LHCN-M2 (cell line): ENCODE data around the gene DUSP12. TPM values are rescaled to one million over a fixed set of nuclear protein-coding genes. Genes with fewer than 3 reads are reported as not detected.
"Not testable (repeated sequence)": the region's sequence is repeated elsewhere in the genome, so short reads cannot be mapped to it uniquely, and the experiment has no call there.

Experiments
- DNase-seq: peaks from one replicate; pipeline ENCODE4 v3.0.0-alpha.2; 2012; ENCODE audit warnings: low read depth
- total RNA-seq: library from RNA; depleted of rRNA; stranded (reverse); fragments of >200 nt; gene quantifications from 2 replicates; pipeline ENCODE4 v1.2.3, GENCODE V29; 2014

DUSP12 gene
- total RNA-seq, 1 experiment from 2014 or later: 28.0 TPM

DNA sequence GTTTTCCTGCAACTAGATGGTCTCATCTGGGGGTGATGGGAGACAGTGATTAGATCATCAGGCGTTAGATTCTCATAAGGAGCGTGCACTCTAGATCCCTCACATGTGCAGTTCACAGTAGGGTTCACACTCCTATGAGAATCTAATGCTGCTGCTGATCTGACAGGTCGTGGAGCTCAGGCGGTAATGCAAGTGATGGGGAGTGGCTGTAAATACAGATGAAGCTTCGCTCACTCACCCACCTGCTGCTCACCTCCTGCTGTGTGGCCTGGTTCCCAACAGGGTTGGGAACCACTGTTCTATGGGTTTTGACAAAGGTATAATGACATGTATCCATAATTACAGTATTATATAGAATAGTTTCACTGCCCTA lies 20.1 kb downstream of the DUSP12 start:
- DNase-seq: not testable (repeated sequence)

DNA sequence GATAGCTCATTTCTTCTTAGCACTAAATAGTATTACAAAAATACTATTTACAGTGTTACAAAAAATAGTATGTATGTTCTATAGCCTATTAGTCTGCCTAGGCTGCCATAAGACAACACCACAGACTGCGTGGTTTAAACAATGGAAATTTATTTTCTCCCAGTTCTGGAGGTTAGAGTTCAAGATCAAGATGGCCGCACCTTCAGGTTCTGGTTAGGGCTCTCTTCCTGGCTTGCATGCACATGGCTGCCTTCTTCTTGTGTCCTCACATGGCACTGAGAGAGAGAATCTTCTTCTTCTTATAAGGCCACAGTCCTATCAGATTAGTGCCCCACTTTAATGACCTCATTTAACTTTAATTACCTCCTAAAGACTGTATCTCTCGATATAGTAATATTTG lies 20.7 kb downstream of the DUSP12 start:
- no peak for DNase-seq

DNA sequence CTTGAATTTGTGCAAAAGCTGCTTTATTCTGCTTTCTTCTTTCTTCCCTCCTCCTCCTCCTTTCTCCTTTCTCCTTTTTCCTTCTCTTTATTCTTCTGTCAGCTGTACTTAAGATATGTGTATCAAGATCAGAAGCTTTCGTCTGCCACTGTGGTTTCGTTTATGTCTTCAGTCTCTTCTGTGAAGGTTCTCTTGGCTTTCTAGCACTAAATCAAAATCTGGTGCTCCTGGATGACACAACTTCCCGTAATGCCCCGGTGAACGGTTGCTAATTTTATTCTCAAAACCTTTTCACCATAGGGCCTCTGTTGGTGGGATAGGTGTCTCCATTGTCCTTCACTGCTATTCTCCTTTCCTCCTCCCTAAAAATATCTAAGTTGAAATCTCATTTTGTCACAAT lies 21.6 kb downstream of the DUSP12 start:
- no peak for DNase-seq

- no peak for DNase-seq
Measured at GRCh38 chr1:161771973-161772372, 22.4 kb downstream of the DUSP12 start.

DNA sequence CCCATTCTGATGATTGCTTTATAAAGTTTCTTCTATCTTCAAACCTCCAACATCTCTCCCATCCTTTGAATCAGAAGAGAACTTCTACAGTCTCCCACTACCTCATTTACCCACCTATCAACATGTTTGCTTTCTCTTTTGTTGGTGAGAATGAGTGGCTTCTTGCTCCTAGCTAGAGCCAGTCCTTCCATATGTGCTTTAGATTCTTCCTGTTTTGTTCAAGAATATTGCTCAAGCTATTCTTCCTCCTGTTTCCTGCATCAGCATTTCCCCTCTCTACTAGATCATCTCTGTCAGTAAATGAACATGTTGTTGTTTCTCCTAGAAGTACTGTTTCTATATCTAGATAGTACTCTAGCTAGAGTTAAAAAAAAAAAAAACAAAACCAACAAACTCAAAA lies 22.8 kb downstream of the DUSP12 start:
- DNase-seq: no peak

DNA sequence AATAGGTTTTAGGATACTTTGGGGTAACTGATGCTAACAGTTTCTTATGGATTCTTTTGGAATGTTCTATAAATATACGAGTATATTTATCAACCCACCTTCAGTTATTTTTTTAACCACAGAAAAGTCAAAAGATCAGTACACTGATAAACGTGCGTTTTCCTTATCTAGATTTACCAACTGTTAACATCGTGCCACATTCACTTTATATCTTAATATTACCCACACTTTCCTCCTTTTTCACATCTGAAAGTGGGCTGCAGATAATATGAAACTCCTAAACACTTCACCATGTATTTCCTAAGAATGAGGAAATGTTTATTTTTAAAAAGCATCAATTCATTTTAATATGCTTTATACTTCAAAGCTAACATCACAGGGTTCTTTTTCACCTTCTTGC lies 24.2 kb downstream of the DUSP12 start:
- no peak for DNase-seq

- no peak for DNase-seq
Measured at GRCh38 chr1:161777261-161777660, 27.7 kb downstream of the DUSP12 start.

- DNase-seq: no peak
Measured at GRCh38 chr1:161778522-161778921, 28.9 kb downstream of the DUSP12 start.

- no peak for DNase-seq
Measured at GRCh38 chr1:161779393-161779792, 29.8 kb downstream of the DUSP12 start.

DNA sequence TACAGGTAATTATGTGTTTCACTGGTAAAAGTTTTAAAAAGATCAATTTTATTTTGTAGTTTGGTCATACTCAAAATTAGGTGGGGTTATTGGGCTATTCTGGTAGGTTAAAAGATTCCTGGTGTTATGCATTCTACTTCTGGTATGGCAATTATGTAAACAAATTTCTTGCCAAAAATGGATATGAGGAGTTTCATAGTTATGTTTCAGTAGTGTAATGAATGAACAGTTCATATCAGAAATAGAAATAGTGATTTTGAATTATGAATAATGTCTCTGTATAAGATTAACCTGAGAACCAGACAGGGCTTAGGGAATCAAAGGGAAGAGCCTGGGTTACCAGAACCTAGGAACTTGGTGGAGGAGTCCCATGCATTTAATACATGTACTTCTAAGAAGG lies 32.4 kb downstream of the DUSP12 start:
- peak; percentile 25 for DNase-seq

DNA sequence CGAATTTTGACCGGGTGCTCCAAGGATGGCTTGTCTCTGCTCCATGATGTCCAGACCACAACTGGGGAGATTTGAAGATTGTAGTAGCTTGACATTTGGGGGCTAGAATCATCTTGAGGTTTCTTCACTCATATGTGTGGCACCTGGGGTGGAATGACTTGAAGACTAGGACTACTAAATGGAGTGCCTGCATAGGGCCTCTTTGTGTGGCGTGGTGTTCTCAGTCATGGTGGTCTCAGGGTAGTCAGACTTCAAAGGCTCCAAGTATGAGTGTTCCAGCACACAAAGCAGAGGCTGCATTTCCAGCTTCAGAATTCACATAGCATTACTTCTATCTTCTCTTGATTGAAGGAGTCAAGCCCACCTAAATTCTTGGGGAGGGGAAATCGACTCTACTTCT lies 33.3 kb downstream of the DUSP12 start:
- DNase-seq: no peak

GRCh38 chr1:161784968-161785367 lies 35.4 kb downstream of the DUSP12 start:
- DNase-seq: no peak

DNA sequence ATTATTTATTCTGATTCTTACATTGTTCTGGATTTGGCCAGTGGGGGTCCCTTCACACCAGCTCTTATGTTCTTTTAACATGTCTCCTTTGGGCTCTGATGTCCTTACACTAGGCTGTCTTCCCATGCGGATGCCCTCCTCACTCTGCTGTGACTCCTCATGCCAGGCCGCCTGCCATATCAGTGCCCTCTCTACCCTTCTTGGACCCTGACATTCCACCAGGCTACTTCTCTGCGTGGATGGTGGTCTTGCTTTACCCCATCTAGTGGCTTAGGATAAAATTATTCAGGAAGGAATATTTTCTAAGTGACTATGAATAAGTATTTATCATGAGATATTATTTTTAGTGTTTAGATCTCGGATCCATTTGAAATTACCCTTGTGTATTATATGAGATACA lies 37.8 kb downstream of the DUSP12 start:
- DNase-seq: no peak

GRCh38 chr1:161790587-161791317 lies 41.2 kb downstream of the DUSP12 start:
- no peak for DNase-seq

DNA sequence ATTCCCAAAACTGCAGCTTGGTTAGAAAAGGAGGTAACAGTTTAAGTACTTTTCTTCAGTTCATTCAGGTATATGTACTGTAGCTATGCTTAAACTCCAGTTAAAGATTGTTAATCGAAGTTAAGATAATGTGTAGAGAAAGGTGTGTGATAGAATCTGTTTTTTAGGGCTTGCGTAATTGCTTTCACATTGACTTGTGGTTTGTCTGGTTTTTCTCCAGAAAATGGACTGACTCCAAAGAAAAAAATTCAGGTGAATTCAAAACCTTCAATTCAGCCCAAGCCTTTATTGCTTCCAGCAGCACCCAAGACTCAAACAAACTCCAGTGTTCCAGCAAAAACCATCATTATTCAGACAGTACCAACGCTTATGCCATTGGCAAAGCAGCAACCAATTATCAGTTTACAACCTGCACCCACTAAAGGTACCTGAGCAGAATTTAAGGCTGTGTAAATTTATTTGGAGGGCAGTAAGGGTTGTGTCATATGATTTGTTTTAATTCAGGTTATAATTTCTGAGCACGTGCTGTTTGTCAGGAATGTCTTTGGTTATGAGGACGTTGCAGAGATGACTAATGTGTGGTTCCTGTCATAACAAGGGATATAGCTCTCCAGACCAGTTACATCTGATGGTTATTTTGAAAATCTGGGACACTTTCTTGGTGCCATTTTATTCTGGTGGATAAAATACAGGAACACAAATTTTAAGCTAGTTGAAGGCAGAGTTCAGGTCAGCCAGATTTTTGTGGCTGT lies 42.5 kb downstream of the DUSP12 start:
- peak; percentile 36 for DNase-seq

DNA sequence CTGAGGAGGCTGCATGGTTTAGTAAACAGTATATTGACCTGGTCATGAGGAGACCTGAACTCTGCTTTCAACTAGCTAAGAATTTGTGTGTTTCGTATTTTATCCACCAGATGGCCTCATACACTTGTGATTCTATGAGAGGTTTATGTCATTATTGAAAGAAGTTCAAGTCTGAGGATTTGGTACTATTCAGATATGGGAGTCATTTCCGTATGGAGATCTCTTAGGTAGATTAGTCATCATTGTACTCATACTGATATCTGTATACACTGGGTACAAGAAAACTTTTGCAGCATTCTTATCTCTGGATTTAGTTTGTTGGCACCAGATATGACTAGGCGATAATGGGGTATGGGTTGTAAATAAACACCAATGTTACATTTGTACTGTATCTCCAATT lies 43.2 kb downstream of the DUSP12 start:
- DNase-seq: peak; percentile 86

DNA sequence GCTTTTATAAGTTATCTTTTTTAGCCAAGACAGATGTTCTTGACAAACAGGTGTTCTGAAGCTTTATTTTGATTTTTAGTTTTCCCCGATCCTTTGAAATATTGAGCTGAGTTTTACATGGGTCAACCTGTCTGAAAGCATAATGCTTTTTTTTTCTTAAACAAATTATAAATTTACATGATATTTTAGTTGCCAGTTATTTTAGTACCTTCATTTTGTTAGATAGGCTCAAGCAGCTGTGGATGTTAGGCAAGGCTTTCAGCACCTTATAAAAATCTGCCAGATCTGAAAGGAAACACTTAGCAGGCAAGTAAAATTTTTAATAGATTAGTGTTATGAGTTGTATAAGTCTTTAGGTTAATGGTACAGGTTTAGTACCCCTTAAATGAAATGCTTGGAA lies 50.2 kb downstream of the DUSP12 start:
- DNase-seq: no peak

- no peak for DNase-seq
Measured at GRCh38 chr1:161801955-161802354, 52.4 kb downstream of the DUSP12 start.

- DNase-seq: no peak
Measured at GRCh38 chr1:161803181-161803580, 53.6 kb downstream of the DUSP12 start.

- DNase-seq: no peak
Measured at GRCh38 chr1:161805399-161806197, 56.0 kb downstream of the DUSP12 start.
